IMR-90 (cell line): Measurements from ENCODE around the gene ZBTB9.

ENCODE experiments used
- BHLHE40 ChIP-seq: fragments of 150-350 bp; IDR thresholded peaks from 2 replicates; pipeline ENCODE4 v1.6.1; 2016; ENCODE audit warnings: mild to moderate bottlenecking, low read depth, low read length
- CEBPB ChIP-seq: IDR thresholded peaks from 2 replicates; pipeline ENCODE4 v1.6.1; 2012; ENCODE audit warnings: low read depth, low read length, improper control_type of control experiment
- CHD1 ChIP-seq: IDR thresholded peaks from 2 replicates; pipeline ENCODE4 v1.6.1; 2012; ENCODE audit warnings: low read depth, low read length, improper control_type of control experiment
- FOS ChIP-seq: fragments of 150-350 bp; IDR thresholded peaks from 2 replicates; pipeline ENCODE4 v1.6.1; 2016; ENCODE audit warnings: low read depth, low read length
- MAFK ChIP-seq: IDR thresholded peaks from 2 replicates; pipeline ENCODE4 v1.6.1; 2012; ENCODE audit warnings: low read depth, low read length, improper control_type of control experiment
- MXI1 ChIP-seq: IDR thresholded peaks from 2 replicates; pipeline ENCODE4 v1.6.1; 2012; ENCODE audit warnings: low read depth, mild to moderate bottlenecking, low read length, moderate library complexity, borderline replicate concordance
- NFE2L2 ChIP-seq: fragments of 150-350 bp; IDR thresholded peaks from 2 replicates; pipeline ENCODE4 v1.6.1; 2016; ENCODE audit warnings: low read depth, mild to moderate bottlenecking, low read length
- POLR2A ChIP-seq: IDR thresholded peaks from 2 replicates; pipeline ENCODE4 v1.6.1; 2012; ENCODE audit warnings: mild to moderate bottlenecking, low read depth, low read length
- RCOR1 ChIP-seq: IDR thresholded peaks from 2 replicates; pipeline ENCODE4 v1.6.1; 2012; ENCODE audit warnings: mild to moderate bottlenecking, low read length, improper control_type of control experiment; ENCODE audit not compliant: insufficient replicate concordance
- SMC3 ChIP-seq: fragments of 150-350 bp; IDR thresholded peaks from 2 replicates; pipeline ENCODE4 v1.6.1; 2016; ENCODE audit warnings: low read depth, mild to moderate bottlenecking, antibody characterized with exemption, low read length, moderate library complexity
- TF ChIP-seq, protein P1 (sequence below): conservative IDR thresholded peaks from 2 replicates; pipeline ENCODE4 v1.5.1; 2012; ENCODE audit warnings: mild to moderate bottlenecking, low read depth, low read length, improper control_type of control experiment
- TF ChIP-seq, protein P2 (sequence below): fragments of 150-350 bp; IDR thresholded peaks from 2 replicates; pipeline ENCODE4 v1.6.1; 2017; ENCODE audit warnings: mild to moderate bottlenecking, antibody characterized with exemption, low read length, low read depth

GRCh38 chr6:33459226-33459625 lies 4.8 kb downstream of the ZBTB9 start:
- TF ChIP-seq, protein P1, sequence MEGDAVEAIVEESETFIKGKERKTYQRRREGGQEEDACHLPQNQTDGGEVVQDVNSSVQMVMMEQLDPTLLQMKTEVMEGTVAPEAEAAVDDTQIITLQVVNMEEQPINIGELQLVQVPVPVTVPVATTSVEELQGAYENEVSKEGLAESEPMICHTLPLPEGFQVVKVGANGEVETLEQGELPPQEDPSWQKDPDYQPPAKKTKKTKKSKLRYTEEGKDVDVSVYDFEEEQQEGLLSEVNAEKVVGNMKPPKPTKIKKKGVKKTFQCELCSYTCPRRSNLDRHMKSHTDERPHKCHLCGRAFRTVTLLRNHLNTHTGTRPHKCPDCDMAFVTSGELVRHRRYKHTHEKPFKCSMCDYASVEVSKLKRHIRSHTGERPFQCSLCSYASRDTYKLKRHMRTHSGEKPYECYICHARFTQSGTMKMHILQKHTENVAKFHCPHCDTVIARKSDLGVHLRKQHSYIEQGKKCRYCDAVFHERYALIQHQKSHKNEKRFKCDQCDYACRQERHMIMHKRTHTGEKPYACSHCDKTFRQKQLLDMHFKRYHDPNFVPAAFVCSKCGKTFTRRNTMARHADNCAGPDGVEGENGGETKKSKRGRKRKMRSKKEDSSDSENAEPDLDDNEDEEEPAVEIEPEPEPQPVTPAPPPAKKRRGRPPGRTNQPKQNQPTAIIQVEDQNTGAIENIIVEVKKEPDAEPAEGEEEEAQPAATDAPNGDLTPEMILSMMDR = no peak
- no peak for TF ChIP-seq MAFK
- no peak for TF ChIP-seq POLR2A
- TF ChIP-seq, protein P2, sequence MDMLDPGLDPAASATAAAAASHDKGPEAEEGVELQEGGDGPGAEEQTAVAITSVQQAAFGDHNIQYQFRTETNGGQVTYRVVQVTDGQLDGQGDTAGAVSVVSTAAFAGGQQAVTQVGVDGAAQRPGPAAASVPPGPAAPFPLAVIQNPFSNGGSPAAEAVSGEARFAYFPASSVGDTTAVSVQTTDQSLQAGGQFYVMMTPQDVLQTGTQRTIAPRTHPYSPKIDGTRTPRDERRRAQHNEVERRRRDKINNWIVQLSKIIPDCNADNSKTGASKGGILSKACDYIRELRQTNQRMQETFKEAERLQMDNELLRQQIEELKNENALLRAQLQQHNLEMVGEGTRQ = no peak
- no peak for TF ChIP-seq SMC3
- TF ChIP-seq BHLHE40 = no peak
- TF ChIP-seq CEBPB = no peak
- no peak for TF ChIP-seq RCOR1
- TF ChIP-seq MXI1 = no peak
- no peak for TF ChIP-seq NFE2L2
- TF ChIP-seq FOS = no peak
- TF ChIP-seq CHD1 = no peak
